Brain pericyte (primary cell): ENCODE data around the gene ZNF70.

Source experiments
- DNase-seq: peaks from one replicate; pipeline ENCODE4 v3.0.0-alpha.2; 2012; ENCODE audit warnings: low read depth, low spot score

The ZNF70 gene

DNA sequence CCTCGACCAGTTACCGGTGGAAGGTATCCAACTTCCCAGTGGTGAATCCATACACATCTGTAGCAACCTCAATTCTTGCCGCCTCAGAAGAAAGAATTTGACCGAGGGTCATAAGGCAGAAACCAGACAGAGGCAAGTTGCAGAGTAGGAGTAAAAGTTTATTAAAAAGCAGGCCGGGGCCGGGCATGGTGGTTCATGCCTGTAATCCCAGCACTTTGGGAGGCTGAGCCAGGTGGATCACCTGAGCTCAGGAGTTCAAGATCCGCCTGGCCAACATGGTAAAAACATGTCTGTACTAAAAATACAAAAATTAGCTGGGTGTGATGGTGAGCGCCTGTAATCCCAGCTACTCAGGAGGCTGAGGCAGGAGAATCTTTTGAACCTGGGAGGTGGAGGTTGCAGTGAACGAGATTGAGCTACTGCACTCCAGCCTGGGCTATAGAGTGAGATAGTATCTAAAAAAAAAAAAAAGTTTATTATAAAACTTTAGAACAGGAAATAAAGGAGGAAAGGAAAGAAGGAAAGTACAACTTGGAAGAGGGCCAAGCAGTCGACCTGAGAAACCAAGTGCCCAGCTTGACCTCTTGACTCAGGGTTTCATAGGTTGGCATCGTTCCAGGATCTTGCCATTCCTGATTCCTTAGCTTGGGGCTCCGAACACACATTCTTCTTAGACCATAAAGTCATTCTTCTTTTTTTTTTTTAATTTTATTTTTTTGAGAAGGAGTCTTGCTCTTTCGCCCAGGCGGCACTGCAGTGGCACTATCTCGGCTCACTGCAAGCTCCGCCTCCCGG is 32.3 kb downstream of the ZNF70 start:
- DNase-seq: no peak

DNA sequence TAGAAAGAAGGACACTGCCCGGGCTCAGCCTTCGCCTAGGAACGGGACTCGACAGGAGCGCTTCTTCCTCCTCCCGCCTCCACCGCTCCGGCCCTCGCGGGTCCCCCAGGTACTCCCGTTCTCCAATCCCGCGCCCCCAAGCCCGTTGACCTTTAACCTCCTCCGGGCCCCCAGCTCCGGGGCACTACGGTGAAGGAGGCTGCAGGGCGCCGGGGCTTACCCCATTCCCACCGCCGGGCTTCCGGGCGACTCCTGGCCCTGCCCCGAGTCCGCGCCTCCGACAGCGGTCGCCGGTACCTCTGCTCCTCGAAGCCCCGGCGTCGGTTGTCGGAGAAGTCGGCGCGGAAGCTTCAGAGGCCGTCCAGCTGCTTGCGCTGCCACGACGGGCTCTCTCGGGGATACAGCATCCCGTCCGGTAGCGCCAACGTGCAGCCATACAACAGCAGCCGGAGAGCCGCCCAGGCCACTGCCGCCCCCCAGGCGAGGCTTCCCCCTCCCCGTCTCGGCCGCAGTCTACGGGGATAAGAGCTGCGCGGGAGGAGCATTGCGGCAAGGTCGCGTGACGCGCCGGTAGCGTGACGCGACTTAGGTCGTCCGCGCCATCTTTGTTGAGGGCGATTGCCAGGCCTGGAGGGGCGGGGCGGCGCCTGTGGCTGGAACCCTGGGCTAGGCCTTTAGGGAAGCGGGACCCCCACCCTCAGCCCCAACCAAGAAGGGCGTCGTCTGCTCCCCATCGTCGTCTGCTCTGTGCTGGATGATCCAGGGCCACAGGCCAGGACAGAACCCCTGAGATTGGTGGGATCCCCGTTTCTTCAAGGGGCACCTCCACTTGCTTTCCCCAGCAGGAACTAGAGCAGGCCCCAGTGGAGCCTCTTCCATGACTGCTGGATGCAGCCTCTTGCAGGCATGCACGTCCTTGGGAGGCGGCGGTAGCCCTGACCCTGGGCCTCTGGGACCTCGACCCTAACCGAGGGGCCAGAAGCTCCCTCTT is 33.8 kb downstream of the ZNF70 start:
- peak; percentile 63 for DNase-seq

GRCh38 chr22:23715806-23716375 is 35.0 kb downstream of the ZNF70 start:
- DNase-seq: no peak

DNA sequence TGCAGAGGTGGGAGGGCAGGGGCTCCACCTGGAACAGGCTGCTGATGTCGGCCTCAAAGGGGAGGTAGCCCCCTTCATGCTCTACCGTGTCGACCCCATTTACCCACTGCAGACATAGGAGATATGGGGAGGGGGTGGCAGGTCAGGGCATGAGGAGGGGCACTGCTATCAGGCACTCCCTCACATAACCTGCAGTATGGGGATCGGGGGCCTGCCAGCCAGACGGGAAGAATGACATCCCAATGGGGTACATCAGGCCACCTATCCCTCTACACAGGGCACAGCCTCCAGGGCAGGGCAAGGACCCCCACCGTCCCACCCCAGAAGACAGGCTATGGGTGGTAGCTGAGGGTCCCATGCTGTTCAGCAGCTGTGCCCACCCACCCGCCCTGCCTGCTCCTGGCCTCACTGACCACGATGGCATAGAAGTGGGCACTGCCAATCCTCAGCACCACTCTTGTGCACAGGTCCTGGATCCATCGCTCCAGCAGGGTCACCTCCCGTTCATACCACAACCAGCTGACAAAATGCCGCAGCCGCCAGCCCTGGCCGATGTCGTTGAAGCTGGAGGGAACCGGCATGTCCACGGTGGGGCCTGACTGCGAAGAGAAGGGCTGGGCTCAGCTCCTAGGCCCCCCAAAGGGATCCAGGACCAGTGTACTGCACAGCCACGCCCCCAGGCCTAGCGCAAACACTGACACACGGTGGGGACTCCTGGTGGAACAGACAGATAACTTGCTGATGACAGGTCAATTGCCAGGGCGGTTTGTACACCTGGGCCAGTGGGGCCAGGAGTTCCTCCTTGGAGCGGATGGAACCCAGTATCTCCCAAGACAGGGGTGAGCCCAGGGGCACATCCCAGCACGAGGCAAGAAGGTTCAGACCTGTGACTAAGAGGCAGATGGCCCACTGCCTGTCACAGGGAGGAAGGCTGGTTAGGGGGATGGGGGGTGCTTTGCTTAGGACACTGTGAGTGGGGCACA is 36.0 kb downstream of the ZNF70 start:
- no peak for DNase-seq

- no peak for DNase-seq
Measured at GRCh38 chr22:23713696-23714595, 37.0 kb downstream of the ZNF70 start.

DNA sequence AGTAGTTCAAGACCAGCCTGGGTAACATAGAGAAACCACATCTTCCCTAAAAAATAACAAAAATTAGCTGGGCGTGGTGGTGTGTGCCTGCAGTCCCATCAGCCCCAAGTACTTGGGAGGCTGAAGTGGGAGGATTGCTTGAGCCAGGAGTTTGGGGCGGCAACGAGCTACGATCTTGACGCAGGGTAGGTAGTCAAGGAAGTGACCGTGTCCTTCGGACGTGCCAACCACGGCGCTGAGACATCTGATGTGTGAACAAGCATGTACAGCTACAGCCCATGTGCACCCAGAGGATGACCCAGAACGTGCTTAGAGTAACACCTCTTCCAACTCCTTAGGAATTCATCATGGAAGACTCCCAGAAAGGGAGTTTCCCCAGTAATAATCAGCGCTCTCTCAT is 38.7 kb downstream of the ZNF70 start:
- no peak for DNase-seq

DNA sequence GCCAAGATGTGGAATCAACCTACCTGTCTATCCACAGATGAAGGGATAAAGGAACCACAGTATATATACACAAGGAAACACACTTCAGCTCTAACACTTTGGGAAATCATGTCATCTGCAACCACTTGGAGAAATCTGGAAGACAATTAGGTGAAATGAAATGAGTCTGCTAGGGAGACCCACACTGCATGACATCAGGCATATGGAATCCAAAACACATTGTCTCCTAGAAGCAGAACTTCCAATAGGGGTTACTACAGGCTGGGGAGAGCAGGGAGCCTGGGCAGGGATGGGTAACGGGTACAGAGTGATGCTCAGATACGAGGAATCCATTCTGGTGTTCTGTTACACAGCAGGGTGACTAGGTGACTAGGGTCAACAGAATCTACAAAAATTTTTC is 41.8 kb downstream of the ZNF70 start:
- no peak for DNase-seq

GRCh38 chr22:23708270-23708669 is 42.6 kb downstream of the ZNF70 start:
- DNase-seq: no peak

GRCh38 chr22:23705358-23705757 is 45.6 kb downstream of the ZNF70 start:
- DNase-seq: no peak

DNA sequence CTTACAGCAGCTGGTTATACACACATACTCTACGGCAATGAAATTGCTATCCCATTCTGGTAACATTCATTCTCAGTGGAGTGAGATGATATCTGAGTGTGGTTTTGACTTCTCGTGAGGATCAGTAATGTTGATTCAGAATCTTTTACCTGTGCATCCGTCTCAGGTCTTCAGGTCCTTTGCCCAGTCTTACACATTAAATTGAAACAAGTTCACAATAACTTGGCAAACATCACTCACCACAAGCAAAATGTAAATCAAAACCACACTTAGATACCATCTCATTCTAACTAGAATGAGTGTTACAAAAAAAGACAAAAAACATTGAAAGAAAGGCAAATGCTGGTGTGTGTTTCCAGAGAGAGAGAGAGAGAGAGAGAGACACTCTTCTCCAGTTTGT is 46.1 kb downstream of the ZNF70 start:
- DNase-seq: no peak

DNA sequence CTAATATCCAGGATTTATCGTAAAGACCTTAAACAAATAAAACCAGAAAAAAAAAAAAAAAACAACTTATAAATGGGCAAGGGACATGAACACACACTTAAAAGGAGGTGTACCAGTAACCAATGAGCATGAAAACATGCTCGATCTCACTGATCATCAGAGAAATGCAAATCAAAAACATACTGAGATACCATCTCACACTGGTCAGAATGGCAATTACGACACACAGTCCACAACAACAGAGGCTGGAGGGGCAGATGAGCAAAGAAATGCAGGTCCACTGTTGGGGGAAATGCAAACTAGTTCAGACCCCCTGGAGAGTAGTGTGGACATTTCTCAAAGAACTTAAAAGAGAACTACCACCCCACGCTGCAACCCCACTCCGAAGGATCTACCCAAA is 46.9 kb downstream of the ZNF70 start:
- DNase-seq: no peak

DNA sequence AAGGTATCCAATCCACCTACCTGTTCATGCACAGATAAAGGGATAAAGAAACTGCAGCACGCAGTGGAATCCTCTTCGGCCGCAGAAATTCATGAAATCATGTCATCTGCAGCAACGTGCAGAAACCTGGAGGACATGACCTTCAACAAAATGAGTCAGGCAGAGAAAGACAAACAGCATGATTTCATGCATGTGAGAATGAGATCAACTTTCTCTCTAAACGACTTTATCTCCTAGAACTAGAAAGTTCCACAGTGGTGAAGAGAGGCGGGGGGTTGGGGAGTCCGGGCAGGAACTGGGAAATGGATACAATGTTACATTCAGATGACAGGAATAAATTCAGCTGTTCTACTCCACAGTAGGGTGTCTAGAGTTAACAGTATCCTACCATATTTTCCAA is 50.2 kb downstream of the ZNF70 start:
- DNase-seq: no peak

- no peak for DNase-seq
Measured at GRCh38 chr22:23698673-23699235, 52.2 kb downstream of the ZNF70 start.

DNA sequence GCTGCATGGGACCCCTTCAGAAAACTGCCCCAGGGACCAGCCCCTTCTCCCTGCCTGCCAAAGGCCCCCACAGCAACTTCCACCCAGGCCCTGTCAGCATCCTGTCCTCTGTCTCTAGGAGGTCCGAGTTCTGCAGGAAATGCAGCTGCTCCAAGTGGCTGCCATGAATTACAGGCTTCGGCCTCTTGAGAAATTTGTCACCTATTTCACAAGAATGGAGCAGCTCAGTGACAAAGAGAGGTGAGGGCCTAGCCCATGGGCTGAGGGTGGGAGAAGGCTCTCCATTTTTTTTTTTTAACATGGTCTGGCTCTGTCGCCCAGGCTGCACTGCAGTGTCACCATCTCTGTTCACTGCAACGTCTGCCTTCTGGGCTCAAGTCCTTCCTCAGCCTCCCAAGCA is 52.8 kb downstream of the ZNF70 start:
- no peak for DNase-seq

- no peak for DNase-seq
Measured at GRCh38 chr22:23697031-23697970, 53.6 kb downstream of the ZNF70 start.

- DNase-seq: no peak
Measured at GRCh38 chr22:23696326-23696851, 54.5 kb downstream of the ZNF70 start.

- no peak for DNase-seq
Measured at GRCh38 chr22:23695571-23696325, 55.2 kb downstream of the ZNF70 start.

GRCh38 chr22:23695141-23695540 is 55.8 kb downstream of the ZNF70 start:
- DNase-seq: no peak
